ENCODE results near the gene INSR.

- no peak for TF ChIP-seq L3MBTL2 (conservative IDR thresholded peaks at IDR 0.05)
- no peak for TF ChIP-seq PKNOX1 (IDR thresholded peaks at IDR 0.05)
- no peak for TF ChIP-seq SP1 (IDR thresholded peaks at IDR 0.05)
- TF ChIP-seq HDGF (IDR thresholded peaks at IDR 0.05; ENCODE audit: borderline replicate concordance) = no peak
- no peak for TF ChIP-seq NFRKB (IDR thresholded peaks at IDR 0.05)
- TF ChIP-seq FOXM1 (IDR thresholded peaks at IDR 0.05; ENCODE audit: borderline replicate concordance) = no peak
- no peak for TF ChIP-seq FOXK2 (IDR thresholded peaks at IDR 0.05)
- TF ChIP-seq TARDBP (IDR thresholded peaks at IDR 0.05) = no peak
- no peak for TF ChIP-seq BHLHE40 (IDR thresholded peaks at IDR 0.05; ENCODE audit: borderline replicate concordance)
- TF ChIP-seq SUZ12 (IDR thresholded peaks at IDR 0.05) = no peak
- TF ChIP-seq ELF4 (IDR thresholded peaks at IDR 0.05) = no peak
- no peak for TF ChIP-seq ARNT (IDR thresholded peaks at IDR 0.05)
- no peak for TF ChIP-seq ZNF384 (IDR thresholded peaks at IDR 0.05)
Observed at GRCh38 chr19:7280940-7281666, 13.1 kb downstream of the INSR start.
